Neural cell (in vitro differentiated cells): ENCODE data around the gene UBE3B.

Experiments used
- CTCF ChIP-seq: fragments of 450-650 bp; IDR thresholded peaks from 2 replicates; pipeline ENCODE4 v1.5.1; 2014; ENCODE audit warnings: antibody characterized with exemption, mild to moderate bottlenecking, moderate library complexity; ENCODE audit not compliant: poor library complexity, severe bottlenecking
- EP300 ChIP-seq: fragments of 450-650 bp; conservative IDR thresholded peaks from 2 replicates; pipeline ENCODE4 v1.6.1; 2014; ENCODE audit warnings: antibody characterized with exemption, mild to moderate bottlenecking, moderate library complexity; ENCODE audit not compliant: poor library complexity, severe bottlenecking
- EZH2 ChIP-seq: fragments of 200-600, 300-800 bp; shearing (Covaris generic), sonication (generic); IDR thresholded peaks from 2 replicates; pipeline ENCODE4 v1.6.1; 2014; ENCODE audit warnings: antibody characterized with exemption, low read length, borderline replicate concordance, mild to moderate bottlenecking; ENCODE audit not compliant: insufficient read depth, poor library complexity, severe bottlenecking
- MXI1 ChIP-seq: fragments of 450-650 bp; conservative IDR thresholded peaks from 2 replicates; pipeline ENCODE4 v1.6.1; 2014; ENCODE audit warnings: antibody characterized with exemption, mild to moderate bottlenecking; ENCODE audit not compliant: poor library complexity, severe bottlenecking
- RAD21 ChIP-seq: fragments of 450-650 bp; conservative IDR thresholded peaks from 2 replicates; pipeline ENCODE4 v1.6.1; 2014; ENCODE audit warnings: antibody characterized with exemption, mild to moderate bottlenecking, moderate library complexity
- SMC3 ChIP-seq: fragments of 450-650 bp; conservative IDR thresholded peaks from 2 replicates; pipeline ENCODE4 v1.6.1; 2014; ENCODE audit warnings: antibody characterized with exemption, mild to moderate bottlenecking, moderate library complexity; ENCODE audit not compliant: poor library complexity
- TAF1 ChIP-seq: IDR thresholded peaks from 2 replicates; pipeline ENCODE4 v1.6.1; 2012; ENCODE audit warnings: low read depth
- TF ChIP-seq, protein P1 (sequence below): IDR thresholded peaks from 2 replicates; pipeline ENCODE4 v1.6.1; 2012; ENCODE audit warnings: borderline replicate concordance

DNA sequence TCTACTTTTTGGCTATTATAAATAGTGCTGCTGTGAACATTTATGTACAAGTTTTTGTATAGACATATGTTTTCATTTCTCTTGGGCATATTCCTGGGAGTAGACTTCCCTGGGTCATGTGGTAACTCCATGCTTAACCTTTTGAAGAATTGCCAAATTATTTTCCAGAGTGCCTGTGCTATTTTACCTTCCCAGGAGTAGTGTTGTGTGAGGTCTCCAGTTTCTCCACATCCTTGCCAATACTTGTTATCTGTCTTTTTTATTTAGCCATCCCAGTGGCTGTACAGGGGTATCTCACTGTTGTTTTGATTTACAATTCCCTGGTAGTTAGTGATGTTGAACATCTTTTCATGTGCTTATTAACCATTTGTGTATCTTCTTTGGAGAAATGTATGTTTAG, 18.9 kb downstream of the UBE3B start:
- TF ChIP-seq, protein P1, sequence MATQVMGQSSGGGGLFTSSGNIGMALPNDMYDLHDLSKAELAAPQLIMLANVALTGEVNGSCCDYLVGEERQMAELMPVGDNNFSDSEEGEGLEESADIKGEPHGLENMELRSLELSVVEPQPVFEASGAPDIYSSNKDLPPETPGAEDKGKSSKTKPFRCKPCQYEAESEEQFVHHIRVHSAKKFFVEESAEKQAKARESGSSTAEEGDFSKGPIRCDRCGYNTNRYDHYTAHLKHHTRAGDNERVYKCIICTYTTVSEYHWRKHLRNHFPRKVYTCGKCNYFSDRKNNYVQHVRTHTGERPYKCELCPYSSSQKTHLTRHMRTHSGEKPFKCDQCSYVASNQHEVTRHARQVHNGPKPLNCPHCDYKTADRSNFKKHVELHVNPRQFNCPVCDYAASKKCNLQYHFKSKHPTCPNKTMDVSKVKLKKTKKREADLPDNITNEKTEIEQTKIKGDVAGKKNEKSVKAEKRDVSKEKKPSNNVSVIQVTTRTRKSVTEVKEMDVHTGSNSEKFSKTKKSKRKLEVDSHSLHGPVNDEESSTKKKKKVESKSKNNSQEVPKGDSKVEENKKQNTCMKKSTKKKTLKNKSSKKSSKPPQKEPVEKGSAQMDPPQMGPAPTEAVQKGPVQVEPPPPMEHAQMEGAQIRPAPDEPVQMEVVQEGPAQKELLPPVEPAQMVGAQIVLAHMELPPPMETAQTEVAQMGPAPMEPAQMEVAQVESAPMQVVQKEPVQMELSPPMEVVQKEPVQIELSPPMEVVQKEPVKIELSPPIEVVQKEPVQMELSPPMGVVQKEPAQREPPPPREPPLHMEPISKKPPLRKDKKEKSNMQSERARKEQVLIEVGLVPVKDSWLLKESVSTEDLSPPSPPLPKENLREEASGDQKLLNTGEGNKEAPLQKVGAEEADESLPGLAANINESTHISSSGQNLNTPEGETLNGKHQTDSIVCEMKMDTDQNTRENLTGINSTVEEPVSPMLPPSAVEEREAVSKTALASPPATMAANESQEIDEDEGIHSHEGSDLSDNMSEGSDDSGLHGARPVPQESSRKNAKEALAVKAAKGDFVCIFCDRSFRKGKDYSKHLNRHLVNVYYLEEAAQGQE, result no peak
- TF ChIP-seq CTCF (no peak), TAF1 (no peak), MXI1 (no peak), RAD21 (no peak), SMC3 (no peak), EZH2 (no peak), EP300 (no peak)
